ENCODE data around the gene SFXN4. TPM values are rescaled to one million over a fixed set of nuclear protein-coding genes. Genes with fewer than 3 reads are reported as not detected.

Gene SFXN4
- total and polyA plus RNA-seq, 2 of the 13 experiments (the other 11 are each of a cell fraction or from before 2014, with no cell fraction given), result 47.7 to 64.9 TPM

DNA sequence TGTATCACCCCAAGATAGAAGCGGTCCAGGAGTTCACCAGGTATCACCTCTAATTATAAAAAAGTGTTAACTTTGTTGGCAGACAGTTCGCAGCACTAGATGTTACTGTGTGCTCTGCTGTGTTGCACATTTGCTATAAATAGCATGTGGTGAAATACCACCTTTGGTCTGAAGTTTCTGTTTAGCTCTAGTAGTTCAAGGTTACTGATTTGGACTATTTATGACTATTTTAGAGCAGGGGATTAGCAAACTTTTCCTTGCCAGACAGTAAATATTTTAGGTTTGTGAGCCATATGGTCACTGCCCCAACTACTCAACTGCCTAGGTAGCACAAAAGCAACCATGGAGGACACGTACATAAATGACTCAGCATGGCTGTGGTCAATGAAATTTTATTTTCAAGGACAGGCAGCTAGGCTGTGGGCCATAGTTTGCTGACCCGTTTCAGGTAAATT is 45.1 kb downstream of the SFXN4 start (continued):
- no peak for TF ChIP-seq NFRKB (IDR thresholded peaks at IDR 0.05)
- TF ChIP-seq, protein P1, sequence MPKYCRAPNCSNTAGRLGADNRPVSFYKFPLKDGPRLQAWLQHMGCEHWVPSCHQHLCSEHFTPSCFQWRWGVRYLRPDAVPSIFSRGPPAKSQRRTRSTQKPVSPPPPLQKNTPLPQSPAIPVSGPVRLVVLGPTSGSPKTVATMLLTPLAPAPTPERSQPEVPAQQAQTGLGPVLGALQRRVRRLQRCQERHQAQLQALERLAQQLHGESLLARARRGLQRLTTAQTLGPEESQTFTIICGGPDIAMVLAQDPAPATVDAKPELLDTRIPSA (CRISPR knock-in tag; IDR thresholded peaks at IDR 0.05; ENCODE audit: borderline replicate concordance), result no peak
- TF ChIP-seq, protein P2, sequence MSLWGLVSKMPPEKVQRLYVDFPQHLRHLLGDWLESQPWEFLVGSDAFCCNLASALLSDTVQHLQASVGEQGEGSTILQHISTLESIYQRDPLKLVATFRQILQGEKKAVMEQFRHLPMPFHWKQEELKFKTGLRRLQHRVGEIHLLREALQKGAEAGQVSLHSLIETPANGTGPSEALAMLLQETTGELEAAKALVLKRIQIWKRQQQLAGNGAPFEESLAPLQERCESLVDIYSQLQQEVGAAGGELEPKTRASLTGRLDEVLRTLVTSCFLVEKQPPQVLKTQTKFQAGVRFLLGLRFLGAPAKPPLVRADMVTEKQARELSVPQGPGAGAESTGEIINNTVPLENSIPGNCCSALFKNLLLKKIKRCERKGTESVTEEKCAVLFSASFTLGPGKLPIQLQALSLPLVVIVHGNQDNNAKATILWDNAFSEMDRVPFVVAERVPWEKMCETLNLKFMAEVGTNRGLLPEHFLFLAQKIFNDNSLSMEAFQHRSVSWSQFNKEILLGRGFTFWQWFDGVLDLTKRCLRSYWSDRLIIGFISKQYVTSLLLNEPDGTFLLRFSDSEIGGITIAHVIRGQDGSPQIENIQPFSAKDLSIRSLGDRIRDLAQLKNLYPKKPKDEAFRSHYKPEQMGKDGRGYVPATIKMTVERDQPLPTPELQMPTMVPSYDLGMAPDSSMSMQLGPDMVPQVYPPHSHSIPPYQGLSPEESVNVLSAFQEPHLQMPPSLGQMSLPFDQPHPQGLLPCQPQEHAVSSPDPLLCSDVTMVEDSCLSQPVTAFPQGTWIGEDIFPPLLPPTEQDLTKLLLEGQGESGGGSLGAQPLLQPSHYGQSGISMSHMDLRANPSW (CRISPR knock-in tag; IDR thresholded peaks at IDR 0.05; ENCODE audit: borderline replicate concordance), result peak; percentile 97
- TF ChIP-seq, protein P3, sequence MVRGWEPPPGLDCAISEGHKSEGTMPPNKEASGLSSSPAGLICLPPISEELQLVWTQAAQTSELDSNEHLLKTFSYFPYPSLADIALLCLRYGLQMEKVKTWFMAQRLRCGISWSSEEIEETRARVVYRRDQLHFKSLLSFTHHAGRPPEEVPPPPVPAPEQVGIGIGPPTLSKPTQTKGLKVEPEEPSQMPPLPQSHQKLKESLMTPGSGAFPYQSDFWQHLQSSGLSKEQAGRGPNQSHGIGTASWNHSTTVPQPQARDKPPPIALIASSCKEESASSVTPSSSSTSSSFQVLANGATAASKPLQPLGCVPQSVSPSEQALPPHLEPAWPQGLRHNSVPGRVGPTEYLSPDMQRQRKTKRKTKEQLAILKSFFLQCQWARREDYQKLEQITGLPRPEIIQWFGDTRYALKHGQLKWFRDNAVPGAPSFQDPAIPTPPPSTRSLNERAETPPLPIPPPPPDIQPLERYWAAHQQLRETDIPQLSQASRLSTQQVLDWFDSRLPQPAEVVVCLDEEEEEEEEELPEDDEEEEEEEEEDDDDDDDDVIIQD (CRISPR knock-in tag; IDR thresholded peaks at IDR 0.05; ENCODE audit: low read depth), result 0 out of 2 replicates have a peak, but pooled peaks have one; percentile 54
- TF ChIP-seq CERS6 (CRISPR knock-in tag; IDR thresholded peaks at IDR 0.05), result no peak
- no peak for TF ChIP-seq ZNF576 (CRISPR knock-in tag; IDR thresholded peaks at IDR 0.05)
- no peak for TF ChIP-seq TSC22D2 (CRISPR knock-in tag; IDR thresholded peaks at IDR 0.05; ENCODE audit: borderline replicate concordance)
- peak; percentile 98 for TF ChIP-seq HNF4A (CRISPR knock-in tag; IDR thresholded peaks at IDR 0.05)
- TF ChIP-seq RELA (CRISPR knock-in tag; IDR thresholded peaks at IDR 0.05), result no peak
- no peak for TF ChIP-seq SRY (CRISPR knock-in tag; IDR thresholded peaks at IDR 0.05)
- peak; percentile 98 for TF ChIP-seq SKI (IDR thresholded peaks at IDR 0.05; ENCODE audit: partially characterized antibody)
- no peak for TF ChIP-seq GLI4 (CRISPR knock-in tag; IDR thresholded peaks at IDR 0.05; ENCODE audit: borderline replicate concordance)
- no peak for TF ChIP-seq ZFP90 (CRISPR knock-in tag; IDR thresholded peaks at IDR 0.05; ENCODE audit: borderline replicate concordance)
- no peak for TF ChIP-seq ZC3H4 (CRISPR knock-in tag; IDR thresholded peaks at IDR 0.05; ENCODE audit: borderline replicate concordance)
- TF ChIP-seq ZNF441 (CRISPR knock-in tag; IDR thresholded peaks at IDR 0.05; ENCODE audit: borderline replicate concordance), result peak; percentile 51; the same call in 1 of the 2 replicates
- TF ChIP-seq ZNF317 (CRISPR knock-in tag; IDR thresholded peaks at IDR 0.05), result peak; percentile 47; the same call in 1 of the 2 replicates
- no peak for TF ChIP-seq TCF7L2 (IDR thresholded peaks at IDR 0.05; ENCODE audit: low read depth, low read length)
- TF ChIP-seq, protein P4, sequence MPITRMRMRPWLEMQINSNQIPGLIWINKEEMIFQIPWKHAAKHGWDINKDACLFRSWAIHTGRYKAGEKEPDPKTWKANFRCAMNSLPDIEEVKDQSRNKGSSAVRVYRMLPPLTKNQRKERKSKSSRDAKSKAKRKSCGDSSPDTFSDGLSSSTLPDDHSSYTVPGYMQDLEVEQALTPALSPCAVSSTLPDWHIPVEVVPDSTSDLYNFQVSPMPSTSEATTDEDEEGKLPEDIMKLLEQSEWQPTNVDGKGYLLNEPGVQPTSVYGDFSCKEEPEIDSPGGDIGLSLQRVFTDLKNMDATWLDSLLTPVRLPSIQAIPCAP (CRISPR knock-in tag; IDR thresholded peaks at IDR 0.05; ENCODE audit: low read depth), result no peak
- TF ChIP-seq ZBTB7B (CRISPR knock-in tag; IDR thresholded peaks at IDR 0.05), result no peak; the same call in 1 of the 2 replicates
- no peak for TF ChIP-seq RFXANK (CRISPR knock-in tag; IDR thresholded peaks at IDR 0.05)
- TF ChIP-seq SALL2 (CRISPR knock-in tag; IDR thresholded peaks at IDR 0.05), result 0 out of 2 replicates have a peak, but pooled peaks have one; percentile 53
